Lung (tissue), 12 donors: ENCODE results near the gene EFNA5. TPM values are rescaled to one million over a fixed set of nuclear protein-coding genes. Genes with fewer than 3 reads are reported as not detected.

Source experiments
- ATAC-seq: fragments of 200-7000 bp; cut with Tn5 transposase; one replicate; pipeline ENCODE4 v1.9.1; 2020; ENCODE audit warnings: moderate number of reproducible peaks; ENCODE audit not compliant: insufficient read depth, low FRiP score
- DNase-seq, 3 donors: peaks; one replicate each; pipeline ENCODE4 v3.0.0-alpha.2; 2013 to 2017
- H3K27ac ChIP-seq, 2 donors: one replicate each; pipeline ENCODE4 v1.5.1; 2013; ENCODE audit warnings: mild to moderate bottlenecking in 2 of 2, moderate library complexity in 2 of 2, control low read depth in 1 of 2, inconsistent platforms in 1 of 2, low read depth in 1 of 2, low read length in 1 of 2
- H3K27me3 ChIP-seq, 3 donors: one replicate each; pipeline ENCODE4 v1.5.1; 2013; ENCODE audit warnings: low read length in 2 of 3; ENCODE audit not compliant: control insufficient read depth in 3 of 3, insufficient read depth in 3 of 3
- H3K36me3 ChIP-seq, 4 donors: one replicate each; pipeline ENCODE4 v1.5.1; 2013; ENCODE audit warnings: low read length in 4 of 4, mild to moderate bottlenecking in 1 of 4, moderate library complexity in 1 of 4; ENCODE audit not compliant: control insufficient read depth in 4 of 4, insufficient read depth in 4 of 4
- H3K4me1 ChIP-seq, 5 donors: one replicate each; pipeline ENCODE4 v1.5.1; 2013; ENCODE audit warnings: low read length in 5 of 5, mild to moderate bottlenecking in 2 of 5, moderate library complexity in 1 of 5; ENCODE audit not compliant: control insufficient read depth in 5 of 5, insufficient read depth in 5 of 5
- H3K4me3 ChIP-seq: one replicate; pipeline ENCODE4 v1.5.1; 2013; ENCODE audit warnings: mild to moderate bottlenecking, control low read depth, moderate library complexity
- H3K9ac ChIP-seq, 2 donors: one replicate each; pipeline ENCODE4 v1.5.1; 2013; ENCODE audit warnings: low read length in 2 of 2, control low read depth in 1 of 2; ENCODE audit not compliant: insufficient read depth in 1 of 2
- H3K9me3 ChIP-seq, 4 donors: one replicate each; pipeline ENCODE4 v1.5.1; 2013; ENCODE audit warnings: low read length in 3 of 4, mild to moderate bottlenecking in 1 of 4, moderate library complexity in 1 of 4; ENCODE audit not compliant: control insufficient read depth in 4 of 4, insufficient read depth in 3 of 4
- WGBS, 2 donors: extraction: QIAGEN DNeasy Blood & Tissue Kit; methylation state at CpG; one replicate each; pipeline ENCODE4 v1.1.7; 2013; 5-methylcytosine and 5-hydroxymethylcytosine counted together
- polyA plus RNA-seq, 2 donors: library from polyadenylated mRNA; stranded (reverse); fragments of 200-250 nt; gene quantifications; one replicate each; pipeline ENCODE4 v1.2.1, GENCODE V29; 2013
- total RNA-seq, 2 donors: library from RNA; depleted of rRNA in 1 of 2; stranded (reverse); fragments of >200 nt in 1 of 2; gene quantifications; one replicate each; pipeline ENCODE4 v1.2.1, GENCODE V29; 2014 to 2021
- TF ChIP-seq, protein P1 (sequence below): IDR thresholded peaks from 2 replicates; pipeline ENCODE4 v1.5.1; 2012; ENCODE audit warnings: mild to moderate bottlenecking; ENCODE audit errors: control extremely low read depth, extremely low read depth
- donor health status: control.
- donor health status: control.
- donor health status: Bipolar disorder and iron deficiency.
- donor health status: healthy.
- donor health status: DM: yes; HTN: yes; CAD: no.

The EFNA5 gene
- total and polyA plus RNA-seq, 4 donors, result 2.1 to 18.4 (median 7.8) TPM

- DNase-seq (no peak), ATAC-seq (no peak)
- H3K27ac ChIP-seq, result no peak overlapping the region
- no peaks in the 10 kb centered on the region for H3K27me3 ChIP-seq
- no peaks in the 10 kb centered on the region for H3K9me3 ChIP-seq
- H3K4me3 ChIP-seq, result no peak overlapping the region
- no peak overlapping the region for H3K9ac ChIP-seq
- H3K36me3 ChIP-seq, result no peaks in the 10 kb centered on the region
- WGBS, 2 donors, result 96 to 98% methylated on average over 1 of the region's 1 CpG
- TF ChIP-seq, protein P1, sequence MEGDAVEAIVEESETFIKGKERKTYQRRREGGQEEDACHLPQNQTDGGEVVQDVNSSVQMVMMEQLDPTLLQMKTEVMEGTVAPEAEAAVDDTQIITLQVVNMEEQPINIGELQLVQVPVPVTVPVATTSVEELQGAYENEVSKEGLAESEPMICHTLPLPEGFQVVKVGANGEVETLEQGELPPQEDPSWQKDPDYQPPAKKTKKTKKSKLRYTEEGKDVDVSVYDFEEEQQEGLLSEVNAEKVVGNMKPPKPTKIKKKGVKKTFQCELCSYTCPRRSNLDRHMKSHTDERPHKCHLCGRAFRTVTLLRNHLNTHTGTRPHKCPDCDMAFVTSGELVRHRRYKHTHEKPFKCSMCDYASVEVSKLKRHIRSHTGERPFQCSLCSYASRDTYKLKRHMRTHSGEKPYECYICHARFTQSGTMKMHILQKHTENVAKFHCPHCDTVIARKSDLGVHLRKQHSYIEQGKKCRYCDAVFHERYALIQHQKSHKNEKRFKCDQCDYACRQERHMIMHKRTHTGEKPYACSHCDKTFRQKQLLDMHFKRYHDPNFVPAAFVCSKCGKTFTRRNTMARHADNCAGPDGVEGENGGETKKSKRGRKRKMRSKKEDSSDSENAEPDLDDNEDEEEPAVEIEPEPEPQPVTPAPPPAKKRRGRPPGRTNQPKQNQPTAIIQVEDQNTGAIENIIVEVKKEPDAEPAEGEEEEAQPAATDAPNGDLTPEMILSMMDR, result no peak
- peaks cover 0 to 3% (median 0%) of the 10 kb centered on the region in 5 donors for H3K4me1 ChIP-seq
Observed at GRCh38 chr5:107624235-107624634, 46.5 kb downstream of the EFNA5 start.

DNA sequence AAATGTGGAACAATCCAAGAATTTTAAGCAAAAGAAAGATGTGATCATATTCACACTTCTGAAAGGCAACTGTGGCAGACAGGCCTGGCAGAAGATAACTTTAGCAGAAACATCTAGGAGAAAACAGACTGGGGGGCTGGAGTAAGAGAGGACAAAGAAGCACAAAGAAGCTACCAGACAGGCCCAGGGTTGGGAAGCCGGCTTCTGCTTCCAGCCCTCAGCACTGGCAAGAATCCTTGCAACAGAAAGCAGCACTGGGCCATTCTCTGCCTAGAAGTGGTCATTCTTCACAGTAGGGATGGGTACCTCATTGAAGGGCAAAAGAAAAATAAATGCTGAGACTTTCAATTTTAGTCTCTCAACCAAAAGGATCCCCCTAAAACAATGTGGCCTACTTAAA lies 49.6 kb downstream of the EFNA5 start:
- 90 to 92% methylated on average over 1 of the region's 1 CpG for WGBS, 2 donors
- Histone ChIP-seq H3K27ac (no peak overlapping the region), H3K4me1 (peaks cover 0 to 12% (median 0%) of the 10 kb centered on the region in 5 donors), H3K4me3 (no peak overlapping the region), H3K27me3 (no peaks in the 10 kb centered on the region), H3K9me3 (no peaks in the 10 kb centered on the region), H3K36me3 (no peaks in the 10 kb centered on the region), H3K9ac (no peak overlapping the region)
- TF ChIP-seq, protein P1, result no peak
- DNase-seq, result no peak
- no peak for ATAC-seq

DNA sequence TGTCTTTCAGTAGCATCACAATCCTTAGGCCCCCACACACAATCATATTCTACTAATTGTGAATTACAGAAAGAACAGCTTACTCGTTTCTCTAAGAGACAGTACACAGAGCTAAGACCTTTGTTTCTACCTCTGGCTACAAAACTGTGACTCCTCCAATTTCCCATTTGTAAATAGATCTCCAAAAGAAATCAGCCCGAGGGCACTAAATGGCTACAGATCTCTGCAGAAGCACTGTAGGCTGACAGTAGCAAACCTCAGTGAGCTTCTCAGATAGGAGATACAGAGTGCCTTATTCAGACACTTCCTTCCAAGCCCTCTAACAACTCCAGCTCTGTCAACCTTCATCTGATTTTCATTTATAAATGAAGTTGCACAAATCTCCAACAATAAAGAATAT lies 51.0 kb downstream of the EFNA5 start:
- Histone ChIP-seq H3K9me3 (no peaks in the 10 kb centered on the region), H3K4me3 (no peak overlapping the region), H3K27me3 (no peaks in the 10 kb centered on the region), H3K27ac (no peak overlapping the region), H3K4me1 (peaks cover 0 to 17% (median 2%) of the 10 kb centered on the region in 5 donors), H3K9ac (no peak overlapping the region), H3K36me3 (no peaks in the 10 kb centered on the region)
- TF ChIP-seq, protein P1, result no peak
- WGBS, 2 donors, result 71 to 83% methylated on average over 2 of the region's 2 CpGs
- ATAC-seq (no peak), DNase-seq (no peak)

GRCh38 chr5:107618242-107618641 lies 52.5 kb downstream of the EFNA5 start:
- Histone ChIP-seq H3K9me3 (no peaks in the 10 kb centered on the region), H3K27ac (peak overlapping the region in 1 of 2 donors; percentile 70), H3K27me3 (no peaks in the 10 kb centered on the region), H3K36me3 (no peaks in the 10 kb centered on the region), H3K4me1 (peaks cover 0 to 19% (median 2%) of the 10 kb centered on the region in 5 donors), H3K9ac (no peak overlapping the region), H3K4me3 (no peak overlapping the region)
- 84 to 93% methylated on average over 3 of the region's 3 CpGs for WGBS, 2 donors
- TF ChIP-seq, protein P1, result no peak
- no peak for DNase-seq
- ATAC-seq, result no peak
